HG02623 (cell line): ENCODE data around the gene CRYBG1.

Experiments used
- ATAC-seq: cut with Tn5 transposase; IDR thresholded peaks from one replicate; pipeline ENCODE4 v1.9.1; 2021; ENCODE audit warnings: moderate library complexity; ENCODE audit not compliant: unreplicated experiment

CRYBG1 gene

GRCh38 chr6:106456756-106457155 lies 96.2 kb downstream of the CRYBG1 start:
- ATAC-seq, result no peak

GRCh38 chr6:106458021-106458986 lies 97.8 kb downstream of the CRYBG1 start:
- ATAC-seq, result no peak

GRCh38 chr6:106460481-106460880 lies 100.0 kb downstream of the CRYBG1 start:
- no peak for ATAC-seq

GRCh38 chr6:106461084-106461483 lies 100.6 kb downstream of the CRYBG1 start:
- no peak for ATAC-seq

- ATAC-seq, result no peak
These were observed 102.5 kb downstream of the CRYBG1 start for GRCh38 chr6:106462923-106463557.

GRCh38 chr6:106466211-106466610 lies 105.7 kb downstream of the CRYBG1 start:
- ATAC-seq, result no peak

- ATAC-seq, result no peak
These were observed 108.4 kb downstream of the CRYBG1 start for GRCh38 chr6:106468935-106469334.

- no peak for ATAC-seq
These were observed 109.4 kb downstream of the CRYBG1 start for GRCh38 chr6:106469882-106470281.

- no peak for ATAC-seq
These were observed 109.8 kb downstream of the CRYBG1 start for GRCh38 chr6:106470316-106470715.

GRCh38 chr6:106470811-106471210 lies 110.3 kb downstream of the CRYBG1 start:
- ATAC-seq, result no peak

- no peak for ATAC-seq
These were observed 113.3 kb downstream of the CRYBG1 start for GRCh38 chr6:106473812-106474211.

GRCh38 chr6:106474466-106474865 lies 113.9 kb downstream of the CRYBG1 start:
- no peak for ATAC-seq

- ATAC-seq, result no peak
These were observed 114.8 kb downstream of the CRYBG1 start for GRCh38 chr6:106475284-106475683.

GRCh38 chr6:106476331-106477105 lies 116.0 kb downstream of the CRYBG1 start:
- no peak for ATAC-seq

- no peak for ATAC-seq
These were observed 116.6 kb downstream of the CRYBG1 start for GRCh38 chr6:106477146-106477545.

- no peak for ATAC-seq
These were observed 117.3 kb downstream of the CRYBG1 start for GRCh38 chr6:106477790-106478189.

GRCh38 chr6:106486236-106486635 lies 125.7 kb downstream of the CRYBG1 start:
- ATAC-seq, result no peak

GRCh38 chr6:106488494-106489370 lies 128.2 kb downstream of the CRYBG1 start:
- no peak for ATAC-seq

GRCh38 chr6:106490030-106490429 lies 129.5 kb downstream of the CRYBG1 start:
- ATAC-seq, result no peak

GRCh38 chr6:106490436-106490835 lies 129.9 kb downstream of the CRYBG1 start:
- no peak for ATAC-seq
